NCI-H446 treated with DMSO at 0.1 percent for 48 hours (cell line): ENCODE data around the gene TEDC2.

Experiments
- DNase-seq: peaks from one replicate; lab custom pipeline; 2025; lab: John Stamatoyannopoulos, UW

Gene TEDC2

DNA sequence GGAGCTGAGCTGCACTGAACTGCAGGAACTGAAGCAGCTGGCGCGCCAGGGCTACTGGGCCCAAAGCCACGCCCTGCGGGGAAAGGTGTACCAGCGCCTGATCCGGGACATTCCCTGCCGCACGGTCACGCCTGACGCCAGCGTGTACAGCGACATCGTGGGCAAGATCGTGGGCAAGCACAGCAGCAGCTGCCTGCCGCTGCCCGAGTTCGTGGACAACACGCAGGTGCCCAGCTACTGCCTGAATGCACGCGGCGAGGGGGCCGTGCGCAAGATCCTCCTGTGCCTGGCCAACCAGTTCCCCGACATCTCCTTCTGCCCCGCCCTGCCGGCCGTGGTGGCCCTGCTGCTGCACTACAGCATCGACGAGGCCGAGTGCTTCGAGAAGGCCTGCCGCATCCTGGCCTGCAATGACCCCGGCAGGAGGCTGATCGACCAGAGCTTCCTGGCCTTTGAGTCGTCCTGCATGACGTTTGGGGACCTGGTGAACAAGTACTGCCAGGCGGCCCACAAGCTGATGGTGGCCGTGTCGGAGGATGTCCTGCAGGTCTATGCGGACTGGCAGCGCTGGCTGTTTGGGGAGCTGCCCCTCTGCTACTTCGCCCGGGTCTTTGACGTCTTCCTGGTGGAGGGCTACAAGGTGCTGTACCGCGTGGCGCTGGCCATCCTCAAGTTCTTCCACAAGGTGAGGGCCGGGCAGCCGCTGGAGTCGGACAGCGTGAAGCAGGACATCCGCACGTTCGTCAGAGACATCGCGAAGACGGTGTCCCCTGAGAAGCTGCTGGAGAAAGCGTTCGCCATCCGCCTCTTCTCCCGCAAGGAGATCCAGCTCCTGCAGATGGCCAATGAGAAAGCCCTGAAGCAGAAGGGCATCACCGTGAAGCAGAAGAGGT lies 36.6 kb downstream of the TEDC2 start:
- no peak for DNase-seq

DNA sequence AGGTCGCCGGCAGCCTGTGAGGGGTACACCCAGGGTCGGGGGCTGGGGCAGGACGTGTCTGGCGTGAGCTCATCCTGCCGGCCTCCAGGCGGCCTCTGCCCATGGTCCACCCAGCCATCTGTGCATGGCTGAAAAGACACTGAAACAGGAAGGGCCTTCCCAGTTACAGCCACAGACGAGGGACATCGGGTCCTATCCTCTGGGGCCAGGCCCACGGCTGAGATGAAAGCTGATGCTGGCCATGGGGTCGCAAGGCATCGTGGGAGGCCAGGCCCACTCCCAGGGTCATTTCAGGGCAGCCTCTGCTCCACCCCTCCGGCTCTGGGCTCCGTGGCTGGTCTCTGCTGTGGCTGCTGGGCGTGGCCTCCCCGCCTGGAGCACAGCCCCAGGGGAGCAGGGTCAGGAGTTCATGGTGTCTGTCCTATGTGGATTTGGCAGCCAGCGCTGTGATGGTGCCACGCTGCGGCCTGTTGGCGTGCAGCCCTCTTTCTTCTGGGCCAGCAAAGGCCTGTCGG lies 37.3 kb downstream of the TEDC2 start:
- peak; percentile 18 for DNase-seq

DNA sequence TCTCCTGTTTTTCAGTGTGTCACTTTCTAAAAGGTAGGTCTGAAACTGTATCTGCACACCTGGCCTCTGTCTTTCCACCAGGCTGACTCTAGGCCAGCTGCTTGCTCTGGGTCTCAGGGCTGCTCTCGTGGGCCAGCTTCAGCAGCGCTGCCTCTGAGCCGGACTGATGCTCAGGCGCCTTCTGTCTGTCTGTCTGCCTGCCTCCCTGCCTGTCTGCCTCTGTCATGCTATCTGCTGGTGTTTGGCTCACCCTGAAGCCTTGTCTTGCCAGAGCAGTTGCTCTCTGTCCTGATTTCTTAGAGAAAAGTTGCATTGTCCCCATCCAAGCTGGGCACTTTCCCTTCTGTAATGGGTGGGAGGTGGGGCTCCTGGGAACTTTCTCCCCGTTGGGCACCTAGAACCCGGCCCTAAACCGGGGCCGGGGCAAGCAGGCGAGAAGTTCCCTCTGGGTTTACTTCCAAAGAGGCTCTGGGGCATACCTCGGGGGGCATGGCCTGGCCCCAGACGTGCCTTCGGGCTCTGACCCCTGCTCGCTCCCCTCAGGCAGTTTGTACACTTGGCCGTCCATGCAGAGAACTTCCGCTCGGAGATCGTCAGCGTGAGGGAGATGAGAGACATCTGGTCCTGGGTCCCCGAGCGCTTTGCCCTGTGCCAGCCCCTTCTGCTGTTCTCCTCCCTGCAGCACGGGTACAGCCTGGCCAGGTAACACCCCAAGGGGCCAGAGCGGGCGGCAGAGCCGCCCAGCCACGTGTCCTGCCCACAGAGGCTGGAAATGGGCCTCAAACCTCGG lies 38.0 kb downstream of the TEDC2 start:
- peak; percentile 5 for DNase-seq

DNA sequence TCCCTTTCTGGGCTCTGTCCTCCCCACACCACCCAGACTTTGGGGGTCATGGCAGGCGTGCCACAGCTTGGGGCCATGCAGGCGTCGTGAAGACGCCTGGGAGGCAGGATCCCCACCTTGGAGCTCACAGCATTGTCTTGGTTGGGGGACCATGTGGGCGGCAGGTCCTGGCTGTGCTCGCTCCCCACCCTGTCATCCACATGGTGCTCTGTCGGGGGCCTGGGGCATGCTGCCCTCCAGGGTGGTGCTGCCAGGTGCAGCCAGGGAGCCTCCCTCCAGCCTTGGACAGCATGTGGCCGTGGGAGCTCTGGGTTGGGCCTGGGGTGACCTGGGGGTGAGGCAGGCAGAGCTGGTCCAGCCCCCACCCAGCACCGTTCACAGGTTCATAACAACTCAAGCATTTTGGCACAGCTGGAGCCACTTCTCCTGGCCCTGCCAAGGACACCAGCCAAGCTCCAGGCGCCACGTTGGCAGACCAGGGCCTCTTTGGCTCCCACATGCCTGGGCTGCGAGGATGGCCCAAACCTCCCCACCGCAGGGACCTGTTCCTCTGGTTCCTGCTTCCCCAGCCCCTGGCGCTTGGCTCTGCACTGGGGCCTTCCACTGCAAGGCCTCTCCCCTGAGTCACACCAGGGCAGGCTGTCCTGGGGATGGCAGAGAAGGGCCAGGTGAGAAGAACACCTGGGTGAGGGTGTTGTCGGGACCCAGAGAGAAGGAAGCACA lies 38.8 kb downstream of the TEDC2 start:
- peak; percentile 69 for DNase-seq

DNA sequence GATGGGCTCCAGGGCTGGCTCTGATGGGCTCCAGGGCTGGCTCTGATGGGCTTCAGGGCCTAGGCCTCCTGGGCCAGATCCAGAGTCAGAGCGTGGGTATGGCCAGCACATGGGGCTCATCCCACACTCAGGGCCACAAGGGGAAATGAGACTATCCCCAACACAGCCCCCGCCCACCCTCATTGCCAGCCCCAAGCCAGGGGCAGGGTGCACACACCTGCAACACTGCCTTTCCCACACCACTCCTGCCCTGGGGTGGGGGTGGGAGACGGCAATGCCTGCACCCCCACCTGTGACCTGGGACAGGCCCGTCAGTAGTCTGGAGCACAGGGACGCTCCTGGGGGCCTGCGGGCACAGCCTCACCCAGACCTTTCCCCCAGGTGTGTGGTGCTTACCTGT lies 39.5 kb downstream of the TEDC2 start:
- DNase-seq, result no peak

DNA sequence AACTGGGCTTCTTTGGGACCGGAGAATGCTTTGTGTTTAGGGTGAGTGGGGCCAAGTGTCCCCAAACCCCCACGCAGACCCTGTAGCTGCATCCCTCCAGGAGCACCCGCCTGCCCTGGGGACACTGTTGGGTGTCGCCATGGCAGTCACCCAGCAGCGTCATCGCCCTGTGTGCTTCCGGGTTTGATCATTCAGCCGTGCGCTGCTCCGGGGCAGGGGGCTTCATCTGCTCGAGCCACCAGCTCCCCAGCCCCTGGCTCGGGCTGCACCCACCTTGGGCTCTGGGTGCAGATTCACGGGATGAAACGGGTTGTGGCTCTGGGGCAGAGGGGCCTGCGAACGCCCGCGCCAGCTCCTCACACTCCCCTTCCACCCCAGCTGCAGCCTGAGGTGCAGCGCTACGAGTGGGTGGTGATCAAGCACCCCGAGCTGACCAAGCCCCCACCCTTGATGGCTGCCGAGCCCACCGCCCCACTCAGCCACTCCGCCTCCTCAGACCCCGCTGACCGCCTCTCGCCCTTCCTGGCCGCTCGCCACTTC lies 40.1 kb downstream of the TEDC2 start:
- DNase-seq, result no peak

DNA sequence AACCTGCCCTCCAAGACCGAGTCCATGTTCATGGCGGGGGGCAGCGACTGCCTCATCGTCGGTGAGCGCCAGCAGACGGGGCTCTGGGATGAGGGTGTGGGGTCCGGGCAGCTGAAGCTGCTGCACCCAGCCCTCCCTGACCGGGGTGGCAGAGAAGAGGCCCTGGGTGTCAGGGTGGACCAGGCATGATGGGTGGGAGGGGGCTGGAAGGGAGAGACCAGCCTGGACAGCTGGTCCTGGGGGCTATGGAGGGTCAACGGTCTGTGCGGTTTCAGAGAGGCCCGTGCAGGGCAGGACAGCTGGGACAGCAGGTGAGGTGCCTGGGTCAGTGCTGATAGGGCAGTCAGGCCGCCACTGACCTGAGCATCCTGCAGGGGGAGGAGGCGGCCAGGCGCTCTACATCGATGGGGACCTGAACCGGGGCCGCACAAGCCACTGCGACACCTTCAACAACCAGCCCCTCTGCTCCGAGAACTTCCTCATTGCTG lies 40.6 kb downstream of the TEDC2 start:
- no peak for DNase-seq

DNA sequence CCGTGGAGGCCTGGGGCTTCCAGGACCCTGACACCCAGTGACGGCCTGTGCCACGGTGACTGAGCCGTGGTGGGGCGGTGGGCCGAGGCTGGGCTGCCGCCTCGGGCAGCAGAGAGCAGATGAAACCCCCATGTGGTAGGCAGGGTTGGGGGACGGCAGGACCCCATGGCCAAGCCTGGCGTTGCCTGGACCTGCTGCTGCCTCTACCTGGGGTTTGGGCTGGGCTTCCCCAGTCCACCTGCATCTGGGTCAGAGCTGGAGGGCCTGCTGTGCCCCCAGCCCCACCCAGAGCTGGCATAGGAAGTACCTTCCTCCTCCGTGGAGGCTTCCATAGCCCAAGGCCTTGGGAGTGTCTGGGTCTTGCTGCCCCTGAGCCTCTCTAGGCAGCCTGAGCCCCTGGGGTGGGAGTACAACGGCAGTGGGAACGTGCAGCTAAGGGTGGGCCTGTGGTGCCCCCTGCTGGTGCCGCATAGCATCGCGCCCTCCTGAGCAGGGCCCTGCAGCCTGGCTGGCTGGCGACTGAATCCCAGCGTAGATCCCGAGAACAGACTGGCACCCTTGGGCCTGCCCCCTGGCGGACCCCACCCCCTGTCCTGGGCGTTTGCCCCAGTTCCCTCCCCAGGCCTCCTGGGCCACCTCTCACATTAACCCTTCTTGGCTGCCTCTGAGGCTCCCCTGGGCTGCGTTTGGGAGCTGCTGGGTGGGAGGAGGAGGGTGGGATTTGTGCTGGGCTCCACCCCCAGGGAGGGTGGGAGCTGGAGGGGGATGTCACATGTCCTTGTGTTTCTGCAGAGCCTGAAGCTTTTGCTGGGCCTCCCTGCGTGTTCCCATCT lies 41.2 kb downstream of the TEDC2 start:
- DNase-seq, result peak; percentile 64

DNA sequence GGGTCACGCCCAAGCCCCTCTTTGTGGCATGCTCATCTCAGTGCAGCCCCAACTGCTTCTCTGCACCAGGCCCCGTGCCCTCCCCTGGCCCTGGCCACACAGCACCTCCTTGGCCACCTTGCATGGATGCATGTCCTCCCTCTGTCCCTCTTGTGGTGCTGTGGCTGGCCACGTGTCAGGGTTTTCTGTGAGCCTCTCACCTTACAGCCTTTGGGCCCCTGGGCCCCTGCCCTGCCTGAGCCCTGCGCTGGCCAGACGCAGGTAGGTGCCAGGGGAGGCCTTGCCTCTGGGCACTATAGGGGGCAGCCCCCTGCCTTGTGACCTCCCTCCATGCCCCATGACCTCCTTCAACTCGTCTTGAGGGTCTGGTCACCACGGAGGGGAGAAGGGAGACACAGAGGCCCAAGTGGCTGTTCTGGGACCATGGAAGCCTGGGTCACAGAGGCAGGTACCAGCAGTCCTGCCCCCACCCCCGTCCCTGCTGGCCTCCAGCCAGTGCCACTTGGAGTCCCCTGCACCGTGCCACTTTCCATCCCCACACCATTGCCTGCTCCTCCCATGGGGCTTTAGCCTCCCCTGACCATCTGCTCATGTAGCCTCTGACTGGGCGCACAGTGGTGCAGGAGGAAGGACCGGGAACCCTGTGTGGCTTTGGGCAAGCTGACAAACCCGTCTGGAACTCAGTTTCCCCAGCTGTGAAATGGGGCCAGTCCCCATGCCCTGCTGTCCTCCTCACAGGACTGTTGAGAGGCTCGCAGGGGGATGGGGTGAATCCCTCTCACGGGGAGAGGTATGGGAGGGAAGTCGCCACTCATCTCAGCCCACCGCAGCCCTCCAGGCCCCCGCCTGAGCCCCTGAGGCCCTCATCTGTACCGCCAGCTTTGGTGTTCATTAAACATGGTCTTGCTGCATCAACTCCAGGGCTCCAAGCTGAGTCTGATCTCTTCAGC lies 42.3 kb downstream of the TEDC2 start:
- DNase-seq, result no peak

DNA sequence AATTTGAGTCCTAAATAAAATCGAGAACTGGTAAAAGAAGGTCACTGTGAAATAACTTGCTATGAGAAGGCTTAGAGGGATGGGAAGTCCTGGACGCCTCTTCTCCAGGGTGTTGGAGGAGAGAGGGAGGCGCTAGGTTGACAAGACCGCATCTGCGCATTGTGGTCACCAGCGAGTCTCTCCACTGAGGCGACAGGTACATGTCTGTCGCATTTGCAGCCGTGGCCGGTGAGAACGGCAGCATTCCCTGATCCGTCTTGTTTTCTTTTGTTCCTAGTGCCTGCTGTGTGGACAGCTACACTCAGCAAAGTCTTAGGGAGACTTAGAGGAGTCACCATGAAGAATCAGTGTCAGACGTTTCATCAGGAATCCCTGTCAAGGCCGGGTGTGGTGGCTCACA lies 45.8 kb downstream of the TEDC2 start:
- DNase-seq, result no peak

DNA sequence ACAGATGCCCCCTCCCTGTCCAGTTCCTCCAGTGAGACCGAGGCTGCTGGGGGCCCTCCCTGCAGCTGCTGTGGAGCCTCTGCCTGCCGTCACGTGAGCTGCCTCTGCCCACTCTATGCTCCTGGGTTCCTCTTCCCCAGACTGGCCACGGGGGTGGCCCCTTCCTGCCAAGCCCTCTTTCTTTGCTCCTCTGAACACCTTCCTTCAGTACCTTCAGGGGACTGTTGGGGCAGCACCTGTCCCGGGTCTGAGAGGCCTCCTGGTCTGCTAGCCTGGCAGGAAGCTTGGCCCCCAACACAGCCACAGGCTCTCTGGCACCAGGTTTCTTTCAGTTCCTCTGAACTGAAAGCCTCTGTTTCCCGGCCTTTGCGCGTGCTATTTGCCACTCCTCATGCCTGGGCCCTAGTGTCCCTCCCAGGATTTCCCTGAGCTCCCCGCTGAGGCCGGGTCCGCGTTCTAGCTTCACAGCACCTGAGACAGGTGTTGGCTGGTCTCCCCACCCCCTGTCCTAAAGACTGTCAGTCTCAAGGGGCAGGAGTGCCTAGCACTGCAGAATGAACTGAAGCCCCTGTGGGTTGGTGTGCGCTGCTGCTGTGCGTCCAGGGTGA lies 47.2 kb downstream of the TEDC2 start:
- no peak for DNase-seq

DNA sequence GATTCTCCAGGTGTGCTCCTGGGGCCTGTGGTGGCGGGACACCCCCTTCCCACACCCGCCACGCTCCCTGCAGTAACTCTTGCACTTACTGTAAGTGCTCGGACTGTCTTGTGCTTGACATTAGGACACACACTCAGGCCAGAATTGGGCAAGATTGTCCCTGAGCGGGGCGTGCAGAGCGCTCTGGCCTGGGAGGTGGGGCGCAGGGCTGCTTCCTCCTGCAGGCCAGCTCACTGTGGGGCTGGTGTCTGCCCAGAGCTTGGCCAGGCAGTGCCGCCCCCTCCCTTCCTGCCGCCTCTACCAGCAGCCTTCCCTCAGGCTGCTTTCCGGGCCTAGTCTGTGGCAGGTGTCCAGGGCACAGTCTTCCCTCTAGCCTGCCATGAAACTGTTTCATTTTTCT lies 47.8 kb downstream of the TEDC2 start:
- DNase-seq, result no peak

DNA sequence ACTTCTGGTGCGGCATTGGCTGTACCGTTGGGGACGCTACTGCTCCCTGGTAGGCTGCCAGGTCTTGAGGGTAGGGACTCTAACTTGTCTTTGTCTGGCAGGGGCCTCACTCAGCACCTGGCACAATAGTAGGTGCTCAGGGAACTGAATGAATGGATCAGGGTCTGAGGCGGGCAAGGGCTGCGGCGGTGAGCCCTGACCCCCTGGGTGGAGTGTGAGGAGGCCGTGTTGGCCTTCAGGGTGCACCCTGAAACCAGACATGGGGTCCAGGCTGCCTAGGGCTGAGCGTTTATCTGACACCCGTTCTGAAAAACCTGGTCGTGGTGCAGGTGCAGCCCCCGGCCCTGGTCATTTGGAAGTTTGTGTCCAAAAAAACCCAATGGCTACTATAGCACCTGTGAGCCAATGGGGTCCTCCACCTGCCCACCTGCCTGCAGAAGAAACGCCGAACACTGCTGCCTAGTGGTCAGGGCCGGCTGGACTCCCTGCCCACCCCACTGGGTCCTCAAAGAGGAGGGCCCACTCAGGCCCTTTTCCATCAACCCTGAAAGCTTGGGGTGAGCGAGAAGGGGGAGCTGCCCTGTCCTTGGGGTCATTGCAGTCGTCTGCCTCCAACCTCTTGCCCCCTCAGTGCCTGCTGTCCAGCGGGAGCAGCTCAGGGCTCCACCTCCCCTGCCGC lies 49.0 kb downstream of the TEDC2 start:
- no peak for DNase-seq

DNA sequence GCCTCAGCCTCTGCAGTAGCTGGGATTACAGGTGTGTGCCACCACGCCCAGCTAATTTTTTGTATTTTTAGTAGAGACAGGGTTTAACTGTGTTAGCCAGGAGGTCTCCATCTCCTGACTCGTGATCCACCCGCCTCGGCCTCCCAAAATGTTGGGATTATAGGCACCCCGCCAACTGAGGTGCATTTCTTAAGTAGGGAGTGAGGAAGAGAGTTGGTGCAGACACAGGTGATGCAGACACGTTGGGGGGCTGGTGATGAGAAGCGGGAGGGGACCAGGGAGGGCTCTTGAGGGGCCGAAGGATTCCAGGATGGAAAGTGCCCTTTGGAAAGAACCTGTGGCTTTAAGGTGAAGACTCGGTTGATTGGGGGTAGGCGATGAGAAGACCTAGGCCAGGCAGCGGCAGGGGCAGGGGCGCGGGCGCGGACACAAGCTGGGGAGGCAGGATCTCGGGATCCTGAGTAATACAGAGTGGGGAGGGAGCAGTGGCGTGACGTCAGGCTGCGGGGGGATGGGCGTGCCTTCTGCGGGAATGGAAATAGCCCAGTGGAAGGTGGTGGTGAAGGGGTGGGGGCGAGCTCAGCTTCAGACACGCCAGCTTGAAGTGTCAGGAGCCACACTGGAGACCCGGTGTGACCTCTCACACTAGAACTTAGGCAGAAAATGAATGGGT lies 51.4 kb downstream of the TEDC2 start:
- no peak for DNase-seq

DNA sequence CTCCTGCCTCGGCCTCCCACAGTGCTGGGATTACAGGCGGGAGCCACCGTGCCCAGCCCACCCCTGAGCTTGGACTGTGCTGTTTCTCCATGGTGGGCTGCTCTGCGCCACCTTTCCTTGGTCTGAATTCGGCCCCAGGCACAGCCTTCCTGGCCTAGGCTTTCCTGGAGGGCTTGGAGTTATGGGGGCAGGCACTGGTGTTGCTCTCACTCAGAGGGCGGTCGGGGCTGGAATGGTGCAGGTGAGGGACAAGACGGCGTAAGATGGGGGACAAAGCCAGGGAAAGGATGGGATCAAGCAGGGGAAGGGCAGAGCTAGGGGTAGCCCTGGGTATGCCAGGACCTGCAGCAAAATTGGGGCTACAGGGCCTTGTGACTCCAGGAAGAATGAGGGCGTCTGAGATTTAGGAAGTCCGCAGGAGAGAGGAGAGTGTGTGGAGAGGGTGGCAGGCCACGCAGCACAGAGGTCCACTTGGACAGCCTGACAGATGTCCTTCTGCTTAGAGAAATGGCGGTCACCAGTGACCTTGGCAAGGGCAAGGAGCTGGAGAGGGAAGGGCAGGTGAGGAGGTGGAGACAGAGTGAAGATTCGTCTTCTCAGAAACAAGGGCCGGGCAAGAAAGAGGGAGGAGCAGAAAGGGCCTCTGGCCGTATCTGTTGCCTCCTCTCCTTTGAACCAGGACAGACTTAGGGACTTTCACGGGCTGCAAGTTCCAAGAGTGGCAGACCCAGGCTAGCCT lies 52.3 kb downstream of the TEDC2 start:
- no peak for DNase-seq

DNA sequence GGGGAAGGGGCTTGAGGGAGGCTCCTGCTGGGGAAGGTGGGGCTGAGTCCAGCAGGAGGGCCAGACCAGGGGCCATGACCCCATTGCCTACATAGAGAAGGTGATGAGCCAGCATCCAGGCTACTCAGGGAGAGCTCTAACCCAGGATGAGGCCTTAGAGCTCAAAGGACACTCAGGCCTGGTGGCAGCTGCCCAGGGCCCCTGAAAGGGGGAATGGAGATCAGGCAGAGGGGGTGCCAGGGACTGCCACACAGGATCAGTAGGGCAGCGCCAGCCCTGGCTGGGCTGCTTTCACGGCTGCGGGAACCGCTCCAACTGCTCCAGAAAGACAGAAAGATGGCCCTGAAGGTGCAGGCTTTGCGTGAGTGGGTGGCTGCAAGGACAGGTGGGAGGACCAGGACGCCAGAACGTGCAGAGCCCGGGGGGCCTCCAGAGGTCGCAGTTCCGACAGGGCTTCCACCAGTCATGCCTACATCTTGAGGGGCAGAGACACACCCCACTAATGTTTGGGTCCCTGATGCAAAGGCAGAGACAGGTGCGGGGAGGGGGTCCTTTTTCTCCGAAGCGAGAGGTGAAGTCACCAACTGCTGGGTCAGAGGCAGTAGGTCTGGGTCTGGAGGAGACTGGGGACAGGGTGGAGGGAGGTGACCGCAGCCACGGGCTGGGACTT lies 53.0 kb downstream of the TEDC2 start:
- DNase-seq, result no peak
